ENCODE results near the gene CPSF4.
"Not testable (repeated sequence)": the region's sequence is repeated elsewhere in the genome, so short reads cannot be mapped to it uniquely, and the experiment has no call there.

CPSF4 gene

DNA sequence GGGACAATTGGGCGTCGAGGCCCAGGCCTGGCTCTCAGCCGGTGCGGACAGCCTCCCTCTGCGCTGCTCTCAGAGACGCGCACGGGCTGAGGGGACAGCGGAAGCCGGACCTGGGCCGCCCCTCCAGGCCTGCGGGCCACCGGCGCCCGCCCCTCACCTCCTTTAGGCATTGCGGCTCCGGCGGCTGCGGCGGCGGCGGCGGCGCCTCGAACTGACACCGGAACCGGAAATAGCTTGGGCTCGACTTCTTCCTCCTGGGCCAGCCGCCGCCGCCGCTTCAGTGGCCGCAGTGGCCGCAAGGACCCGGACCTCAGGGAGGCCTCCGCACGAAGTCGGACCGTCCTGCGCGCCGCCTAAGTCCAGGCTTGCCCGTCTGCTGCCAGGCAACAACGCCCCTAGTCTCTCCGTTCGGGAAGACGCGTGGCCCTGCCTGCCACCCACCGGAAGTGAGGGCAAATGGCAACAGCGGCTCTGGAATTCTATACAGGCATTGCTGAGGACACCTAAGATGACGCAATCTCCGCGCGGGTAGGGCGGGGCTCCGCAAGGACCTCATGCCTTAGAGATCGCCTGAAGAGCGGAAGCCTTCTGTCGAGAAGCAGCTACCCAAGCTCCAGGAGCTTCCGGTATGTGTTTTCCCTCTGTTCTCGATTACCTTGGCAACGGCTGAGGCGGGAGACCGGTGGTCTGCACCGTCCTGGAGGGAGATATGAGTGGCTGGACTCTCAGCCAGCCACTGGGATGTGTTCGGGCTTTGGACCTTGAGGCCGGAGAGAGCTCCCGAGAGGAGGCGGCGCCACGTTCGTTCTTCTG lies 30.2 kb upstream of the CPSF4 start, which contains the start of the genes BUD31 and PDAP1:
BUD31 (plus strand) TSS at position 591 of the 813 bp plus-strand sequence. CDS start 2,124 bp downstream, outside the sequence.
PDAP1 (minus strand) TSS at position 219 of the 813 bp plus-strand sequence; CDS start at position 170, 49 bp downstream.
- peak; percentile 93 for DNase-seq (ENCODE audit: low spot score)

DNA sequence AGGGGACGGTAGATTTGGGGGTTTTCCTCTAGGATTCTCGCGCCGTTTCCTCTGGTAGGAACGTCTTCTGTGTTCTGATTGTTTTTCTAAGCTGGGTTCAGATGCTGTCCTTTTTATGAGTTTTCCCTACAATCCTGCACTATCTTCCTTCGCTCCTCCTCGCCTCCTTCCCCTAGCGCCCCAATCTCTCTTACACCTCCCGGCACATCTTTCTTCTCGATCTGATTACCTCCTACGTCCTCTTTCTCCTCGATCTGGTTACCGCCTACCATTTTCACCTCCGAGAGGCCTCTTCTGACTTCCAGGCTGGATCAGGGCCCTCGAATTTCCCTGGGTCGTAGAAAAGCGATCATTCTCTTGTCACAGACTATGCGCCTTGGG lies 29.6 kb upstream of the CPSF4 start:
- no peak for DNase-seq (ENCODE audit: low spot score)

DNA sequence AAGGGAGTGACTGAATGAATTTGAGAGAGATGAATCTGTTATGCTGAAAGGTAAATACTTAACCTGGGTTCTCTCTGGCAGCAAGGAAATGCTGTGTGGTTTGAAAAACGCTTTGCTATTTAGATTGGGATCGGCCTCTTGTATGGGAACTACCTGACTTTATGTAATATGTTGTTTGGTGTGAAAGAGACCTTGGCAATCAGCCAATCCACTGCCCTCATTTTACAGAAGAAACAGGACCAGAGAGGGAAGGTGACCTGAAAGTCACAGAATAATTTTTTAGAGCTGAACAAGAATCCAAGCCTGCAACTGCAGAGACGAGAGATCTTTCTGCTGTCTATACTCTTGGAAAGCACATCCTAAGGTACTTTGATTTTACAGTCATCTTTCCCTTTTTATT lies 28.9 kb upstream of the CPSF4 start:
- DNase-seq (ENCODE audit: low spot score) = no peak

DNA sequence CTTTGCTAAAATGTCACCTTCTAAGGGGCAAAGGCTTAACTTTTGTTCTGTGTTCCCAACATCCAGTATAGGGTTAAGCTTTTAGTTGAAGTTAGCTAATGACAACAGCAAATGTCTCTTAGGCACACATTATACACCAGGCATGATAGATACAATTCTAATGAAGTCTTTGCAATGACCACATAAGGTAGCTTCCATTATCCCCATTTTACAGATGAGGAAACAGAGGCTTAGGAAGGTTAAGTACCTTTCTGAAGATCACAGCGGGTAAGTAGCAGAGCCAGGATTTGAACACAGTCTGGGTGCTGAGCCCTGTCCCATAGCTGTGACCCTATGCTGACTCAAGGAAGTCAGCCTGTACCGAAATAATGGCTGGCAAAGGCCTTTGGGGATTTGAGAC lies 28.1 kb upstream of the CPSF4 start:
- no peak for DNase-seq (ENCODE audit: low spot score)

DNA sequence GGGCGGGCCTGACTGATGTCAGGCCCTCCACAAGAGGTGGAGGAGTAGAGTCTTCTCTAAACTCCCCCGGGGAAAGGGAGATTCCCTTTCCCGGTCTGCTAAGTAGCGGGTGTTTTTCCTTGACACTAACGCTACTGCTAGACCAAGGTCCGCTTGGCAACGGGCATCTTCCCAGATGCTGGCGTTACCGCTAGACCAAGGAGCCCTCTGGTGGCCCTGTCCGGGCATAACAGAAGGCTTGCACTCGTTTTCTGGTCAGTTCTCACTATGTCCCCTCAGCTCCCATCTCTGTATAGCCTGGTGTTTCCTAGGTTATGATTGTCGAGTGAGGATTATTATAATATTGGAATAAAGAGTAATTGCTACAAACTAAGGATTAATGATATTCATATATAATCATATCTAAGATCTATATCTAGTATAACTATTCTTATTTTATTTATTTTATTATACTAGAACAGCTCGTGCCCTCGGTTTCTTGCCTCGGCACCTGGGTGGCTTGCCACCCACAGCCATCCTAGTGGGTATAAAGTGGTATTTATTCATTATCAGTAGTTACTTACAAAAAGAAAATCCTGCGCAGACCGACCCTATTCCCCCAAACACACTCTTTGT lies 23.1 kb upstream of the CPSF4 start:
- DNase-seq (ENCODE audit: low spot score) = not testable (repeated sequence)

DNA sequence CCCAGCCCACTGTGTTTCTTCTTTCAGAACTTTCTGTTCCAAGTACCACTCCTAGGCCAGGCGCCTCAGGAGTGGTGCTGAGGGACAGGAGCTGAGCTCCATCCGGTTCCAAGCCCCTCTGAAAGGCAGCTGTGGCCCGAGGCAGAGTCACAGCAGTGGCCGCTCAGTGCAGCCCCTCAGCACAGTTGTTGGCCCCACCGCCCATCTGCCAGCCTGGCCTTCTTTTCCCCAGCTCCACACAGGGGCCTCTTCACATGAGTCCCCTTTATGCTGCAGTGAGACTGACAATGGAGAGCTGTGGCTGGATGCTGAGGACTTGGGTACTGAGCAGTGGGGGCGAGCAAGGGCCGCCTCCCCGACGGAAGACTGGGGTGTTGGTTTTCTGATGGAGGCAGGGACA lies 20.5 kb upstream of the CPSF4 start:
- DNase-seq (ENCODE audit: low spot score) = no peak

DNA sequence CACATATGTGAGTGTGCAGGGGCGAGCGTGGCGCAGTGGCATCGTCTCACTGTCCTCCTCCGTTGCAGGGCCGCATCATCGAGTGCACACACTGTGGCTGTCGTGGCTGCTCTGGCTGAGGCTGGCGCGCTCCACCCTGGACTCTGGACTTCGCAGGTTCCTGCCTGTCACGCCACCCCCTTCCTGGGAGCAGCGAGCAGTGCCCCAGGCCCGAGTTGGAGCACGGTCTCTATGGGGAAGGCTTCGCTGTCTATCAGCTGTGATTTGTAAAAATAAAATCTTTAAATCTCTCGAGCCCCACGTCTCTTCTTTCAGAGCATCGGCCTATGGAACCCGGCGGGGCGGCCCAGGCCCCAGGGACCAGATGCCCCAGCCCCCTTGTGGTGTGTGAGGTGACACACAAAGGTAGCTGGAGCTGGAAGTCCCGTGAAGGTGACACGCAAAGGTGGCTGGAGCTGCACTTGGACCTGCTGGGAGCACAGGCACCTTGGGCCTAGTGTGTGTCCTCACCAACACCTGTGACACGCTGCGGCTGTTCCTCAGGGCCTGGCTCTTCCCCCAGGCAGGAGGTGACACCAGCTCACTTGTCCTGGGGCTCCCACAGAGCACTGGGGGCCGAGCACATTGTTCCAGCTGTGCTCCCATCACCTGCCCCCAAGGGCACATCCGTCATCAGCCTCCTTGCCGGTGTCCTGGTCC lies 19.3 kb upstream of the CPSF4 start:
- no peak for DNase-seq (ENCODE audit: low spot score)

DNA sequence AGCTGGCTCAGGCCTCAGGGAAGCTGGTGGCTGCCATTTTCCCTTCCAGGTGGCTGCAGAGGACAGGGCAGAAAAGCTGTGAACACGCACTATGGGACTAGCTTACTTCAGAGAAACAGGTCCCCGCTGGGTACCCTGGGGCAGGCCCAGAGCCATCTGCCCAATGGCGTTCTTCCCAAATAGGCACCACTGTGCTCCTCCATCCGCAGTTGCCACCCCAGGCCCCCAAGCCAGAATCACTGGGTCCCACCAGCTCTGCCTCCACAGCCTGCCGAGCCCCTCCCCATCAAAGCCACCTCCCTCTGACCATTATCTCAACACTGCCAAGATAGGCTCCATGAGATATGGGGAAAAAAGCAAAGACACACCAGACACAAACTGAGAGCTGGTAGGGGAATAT lies 18.5 kb upstream of the CPSF4 start:
- DNase-seq (ENCODE audit: low spot score) = no peak

DNA sequence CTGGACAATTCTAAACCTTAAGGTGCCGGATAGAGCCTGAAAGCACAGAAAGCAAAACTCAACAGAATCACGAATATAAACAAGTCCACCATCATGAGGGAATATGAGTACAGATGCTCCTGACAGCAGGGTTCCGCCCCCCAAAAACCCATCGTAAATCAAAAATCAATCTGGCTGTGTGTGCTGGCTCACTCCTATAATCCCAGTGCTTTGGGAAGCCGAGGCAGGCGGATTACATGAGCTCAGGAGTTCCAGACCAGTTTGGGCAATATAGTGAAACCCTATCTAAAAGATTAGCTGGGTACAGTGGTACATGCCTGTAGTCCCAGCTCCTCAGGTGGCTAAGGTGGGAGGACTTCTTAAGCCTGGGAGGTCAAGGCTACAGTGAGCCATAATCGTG lies 17.8 kb upstream of the CPSF4 start:
- no peak for DNase-seq (ENCODE audit: low spot score)

DNA sequence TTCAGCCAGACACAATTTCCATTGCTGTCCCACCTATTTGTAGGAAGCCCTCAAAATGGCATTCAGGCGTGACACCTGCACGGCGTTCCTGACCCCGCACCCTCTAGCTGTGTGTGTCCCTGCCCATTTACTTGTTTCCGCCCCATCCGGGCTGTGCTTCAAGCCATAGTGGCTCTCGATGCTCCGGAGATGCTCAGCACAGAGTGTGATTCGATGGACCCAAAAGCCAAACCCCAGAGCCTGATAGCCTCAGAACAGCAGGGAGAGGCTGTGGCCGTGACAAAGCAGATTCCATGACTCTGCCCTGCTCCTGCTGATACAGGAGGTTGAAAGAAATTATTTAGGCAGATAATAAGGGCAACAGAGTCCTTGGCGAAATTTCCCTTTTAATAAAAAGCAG lies 16.6 kb upstream of the CPSF4 start:
- DNase-seq (ENCODE audit: low spot score) = no peak

DNA sequence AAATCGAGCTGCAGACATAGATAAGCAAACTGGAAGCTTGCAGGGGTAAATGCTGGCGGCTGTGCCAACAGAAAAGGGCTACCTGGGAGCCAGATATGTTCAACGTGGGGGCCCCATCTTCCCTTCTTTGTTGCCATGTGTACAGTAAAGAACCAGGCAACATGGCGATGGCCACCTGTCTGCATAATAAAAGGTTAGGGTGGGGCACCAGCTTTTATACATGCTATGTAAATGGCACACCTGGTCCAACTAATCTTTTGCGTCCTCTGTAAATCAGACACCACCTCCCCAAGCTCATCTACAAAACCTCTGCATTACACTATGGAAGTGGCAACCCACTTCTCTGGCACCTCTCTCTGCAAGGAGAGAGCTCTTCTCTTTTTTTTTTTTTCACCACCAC lies 16.1 kb upstream of the CPSF4 start:
- no peak for DNase-seq (ENCODE audit: low spot score)

DNA sequence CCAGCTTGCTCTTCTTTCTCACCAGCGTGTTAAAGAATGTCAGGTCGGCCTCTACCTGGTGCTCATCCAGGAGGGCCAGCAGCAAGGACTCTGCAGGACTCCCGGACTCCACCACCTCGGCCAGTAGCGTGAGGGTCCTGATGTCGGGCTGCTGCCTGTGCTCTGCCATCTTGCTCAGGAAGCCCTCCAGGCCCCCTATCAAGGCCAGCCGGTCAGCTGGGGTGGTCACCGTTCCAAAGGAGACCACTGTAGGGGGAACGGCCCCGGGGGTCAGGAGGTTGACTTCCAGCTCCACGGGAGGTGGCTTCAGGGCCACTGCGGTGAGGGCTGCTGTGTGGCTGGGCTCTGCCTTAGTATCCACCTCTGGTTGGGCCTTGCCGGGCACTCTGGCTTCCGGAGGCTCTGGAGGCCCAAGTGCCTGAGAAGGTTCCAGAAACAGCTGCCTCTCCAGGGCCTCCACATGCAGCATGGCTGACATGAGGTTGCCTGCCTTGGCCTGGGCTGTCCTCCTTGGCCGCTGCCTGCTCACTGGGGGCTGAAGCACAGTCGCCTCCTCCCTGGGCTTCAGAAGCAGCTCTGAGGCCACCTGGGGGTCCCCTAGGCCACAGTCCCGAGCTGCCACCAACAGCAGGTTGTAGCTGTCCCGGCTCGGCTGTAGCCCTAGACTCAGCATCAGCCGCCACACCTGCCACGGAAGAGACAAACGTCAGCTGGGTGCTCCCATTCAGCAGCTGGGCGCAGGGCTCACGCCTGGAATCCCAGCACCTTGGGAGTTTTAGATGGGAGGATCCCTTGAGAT lies 13.6 kb upstream of the CPSF4 start:
- DNase-seq (ENCODE audit: low spot score) = no peak

DNA sequence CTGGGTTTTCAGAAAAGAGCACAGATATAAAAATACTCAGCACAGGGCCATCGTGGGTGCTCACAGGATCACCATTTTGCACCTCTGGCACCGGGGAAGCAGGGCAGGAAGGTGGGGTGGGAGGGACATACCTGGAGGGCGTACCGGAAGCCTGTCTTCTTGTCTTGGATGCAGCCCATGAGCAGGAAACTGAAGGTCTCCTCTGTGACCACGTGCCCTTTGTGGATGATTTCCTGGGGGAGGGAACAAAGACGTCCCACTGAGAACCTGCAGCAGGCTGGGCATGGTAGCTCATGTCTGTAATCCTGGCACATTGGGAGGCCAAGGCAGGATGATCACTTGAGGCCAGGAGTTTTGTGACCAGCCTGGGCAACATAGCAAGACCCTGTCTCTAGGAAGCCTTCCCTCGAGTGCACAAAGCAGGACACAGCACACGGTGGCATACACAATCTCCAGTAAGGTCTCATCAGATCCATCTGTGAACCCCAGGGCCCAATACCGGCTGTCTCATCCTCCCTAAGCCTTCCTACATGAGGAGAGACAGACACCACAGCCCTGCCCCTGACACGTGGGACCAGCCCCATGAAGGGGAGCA lies 9.7 kb upstream of the CPSF4 start:
- DNase-seq (ENCODE audit: low spot score) = no peak

DNA sequence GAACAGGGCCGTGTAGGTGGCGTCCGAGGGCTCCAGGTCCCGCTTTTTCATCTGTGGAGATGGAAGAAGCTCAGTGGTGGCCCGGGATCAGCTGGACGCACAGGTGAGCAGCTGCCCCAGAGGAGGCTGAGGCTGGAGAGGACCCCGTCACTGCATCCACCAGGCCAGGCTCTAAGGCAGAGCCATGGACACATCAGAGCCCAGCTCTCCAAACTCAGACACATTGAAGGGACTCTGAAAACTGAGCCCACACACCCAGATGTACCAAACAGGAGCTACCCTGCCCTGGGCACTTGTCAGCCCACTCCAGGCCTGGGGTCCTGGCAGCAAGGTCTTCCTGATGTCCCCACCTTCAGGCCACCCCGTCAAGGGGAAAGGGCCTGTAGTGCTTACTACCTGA lies 9.0 kb upstream of the CPSF4 start:
- no peak for DNase-seq (ENCODE audit: low spot score)

DNA sequence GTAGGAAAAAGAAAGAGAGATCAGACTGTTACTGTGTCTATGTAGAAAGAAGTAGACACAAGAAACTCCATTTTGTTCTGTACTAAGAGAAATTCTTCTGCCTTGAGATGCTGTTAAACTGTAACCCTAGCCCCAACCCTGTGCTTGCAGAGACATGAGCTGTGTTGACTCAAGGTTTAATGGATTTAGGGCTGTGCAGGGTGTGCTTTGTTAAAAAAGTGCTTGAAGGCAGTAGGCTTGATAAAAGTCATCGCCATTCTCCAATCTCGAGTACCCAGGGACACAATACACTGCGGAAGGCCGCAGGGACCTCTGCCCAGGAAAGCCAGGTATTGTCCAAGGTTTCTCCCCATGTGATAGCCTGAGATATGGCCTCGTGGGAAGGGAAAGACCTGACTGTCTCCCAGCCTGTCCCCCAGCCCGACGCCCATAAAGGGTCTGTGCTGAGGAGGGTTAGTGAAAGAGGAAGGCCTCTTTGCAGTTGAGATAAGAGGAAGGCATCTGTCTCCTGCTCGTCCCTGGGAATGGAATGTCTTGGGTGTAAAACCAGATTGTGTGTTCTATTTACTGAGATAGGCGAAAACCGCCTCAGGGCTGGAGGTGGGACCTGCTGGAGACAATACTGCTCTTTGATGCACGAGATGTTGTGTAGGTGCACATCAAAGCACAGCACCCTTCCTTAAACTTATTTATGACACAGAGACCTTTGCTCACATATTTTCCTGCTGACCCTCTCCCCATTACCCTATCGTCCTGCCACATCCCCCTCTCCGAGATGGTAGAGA lies 6.8 kb upstream of the CPSF4 start:
- not testable (repeated sequence) for DNase-seq (ENCODE audit: low spot score)

DNA sequence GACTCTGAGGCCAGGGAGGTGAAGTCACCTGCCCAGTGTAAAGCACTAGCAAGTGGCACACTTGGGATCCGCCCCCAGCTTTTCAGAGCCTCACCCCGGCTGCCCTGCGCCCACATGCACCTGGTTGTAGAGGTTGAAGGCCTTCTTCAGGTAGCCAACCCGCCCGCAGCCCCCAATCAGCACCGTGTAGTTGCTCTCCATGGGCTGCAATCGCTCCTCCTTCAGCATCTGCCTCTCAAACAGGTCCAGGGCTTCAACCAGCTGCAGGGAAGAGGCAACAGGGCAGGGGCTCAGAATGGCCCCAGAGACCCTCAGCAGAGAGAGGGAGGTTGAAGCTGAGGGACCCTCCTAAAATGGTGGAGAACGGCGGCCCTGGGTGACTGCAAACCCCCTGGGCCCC lies 5.6 kb upstream of the CPSF4 start:
- no peak for DNase-seq (ENCODE audit: low spot score)

DNA sequence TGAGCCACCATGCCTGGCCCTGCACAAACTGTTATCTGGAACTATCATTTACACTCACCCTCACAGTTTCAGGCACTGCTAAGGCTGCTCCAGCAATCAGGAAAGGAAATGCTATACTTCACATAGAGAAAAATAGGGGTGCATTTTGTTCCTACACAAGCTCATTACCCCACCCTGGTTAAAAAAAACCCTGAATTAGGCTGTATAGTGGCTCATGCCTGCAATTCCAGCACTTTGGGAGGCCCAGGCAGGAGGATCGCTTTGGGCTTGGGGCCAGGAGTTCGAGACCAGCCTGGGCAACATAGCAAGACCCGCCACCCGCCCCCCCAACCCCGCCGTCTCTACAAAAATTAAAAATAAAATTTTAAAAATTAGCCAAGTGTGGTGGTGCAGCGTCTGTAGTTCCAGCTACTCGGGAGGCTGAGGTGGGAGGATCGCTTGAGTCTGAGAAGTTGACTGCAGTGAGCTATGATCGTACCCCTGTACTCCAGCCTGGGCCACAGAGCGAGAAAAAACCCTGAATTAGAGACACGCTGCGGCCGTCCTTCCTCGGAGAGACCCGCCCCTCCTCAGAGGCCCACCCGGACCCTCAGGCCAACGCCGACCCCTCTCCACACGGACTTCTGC lies 684 bp upstream of the CPSF4 start:
- DNase-seq (ENCODE audit: low spot score) = no peak

DNA sequence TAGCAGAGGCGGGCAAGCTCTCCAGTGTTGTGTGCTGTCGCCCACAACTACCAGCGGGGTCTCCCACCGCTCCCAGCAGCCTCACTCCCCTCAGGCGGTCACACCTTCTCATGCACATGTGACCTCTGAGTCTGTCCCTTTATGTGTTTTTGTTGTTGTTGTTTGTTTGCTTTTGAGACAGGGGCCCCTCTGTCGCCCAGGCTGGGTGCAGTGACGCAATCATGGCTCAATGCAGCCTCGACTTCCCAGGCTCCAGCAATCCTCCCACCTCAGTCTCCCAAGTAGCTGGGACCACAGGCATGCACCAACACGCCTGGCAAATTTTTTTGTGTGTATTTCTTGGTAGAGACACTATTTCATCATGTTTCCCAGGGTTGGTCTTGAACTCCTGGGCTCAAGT lies 1.5 kb downstream of the CPSF4 start:
- no peak for DNase-seq (ENCODE audit: low spot score)

DNA sequence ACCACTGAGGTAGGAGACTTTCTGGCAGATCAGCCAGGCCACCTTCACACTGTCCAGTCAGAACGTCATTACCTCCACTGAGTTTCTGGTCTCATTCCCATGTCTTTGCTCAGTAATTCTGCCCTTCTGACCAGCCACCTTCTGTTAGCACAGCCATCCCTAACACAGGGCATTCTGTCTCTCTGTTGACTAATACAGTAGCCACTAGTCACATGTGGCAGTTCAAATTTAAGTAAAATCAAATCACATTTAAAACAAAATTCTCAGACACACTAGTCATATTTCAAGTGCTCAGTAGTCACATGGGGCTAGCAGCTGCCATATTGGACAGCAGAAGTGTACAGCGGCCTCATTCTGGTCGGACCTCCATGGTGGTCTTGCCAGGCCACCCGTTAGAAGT lies 7.4 kb downstream of the CPSF4 start:
- DNase-seq (ENCODE audit: low spot score) = no peak

DNA sequence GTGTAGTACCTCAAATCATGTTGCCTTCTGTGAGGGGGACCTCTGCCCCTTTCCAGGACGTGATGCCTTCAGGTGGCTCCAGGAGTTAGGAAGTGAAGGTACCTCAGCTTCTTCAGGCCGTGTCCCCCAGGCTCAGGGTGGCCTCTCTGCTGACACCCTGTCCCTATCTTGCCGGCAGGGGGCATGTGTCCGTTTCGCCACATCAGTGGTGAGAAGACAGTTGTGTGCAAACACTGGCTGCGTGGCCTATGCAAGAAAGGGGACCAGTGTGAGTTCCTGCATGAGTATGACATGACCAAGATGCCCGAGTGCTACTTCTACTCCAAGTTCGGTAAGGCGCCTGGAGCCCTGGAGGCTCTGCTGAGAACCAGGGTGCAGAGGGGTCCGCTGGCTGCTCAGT lies 9.2 kb downstream of the CPSF4 start:
- DNase-seq (ENCODE audit: low spot score) = no peak

DNA sequence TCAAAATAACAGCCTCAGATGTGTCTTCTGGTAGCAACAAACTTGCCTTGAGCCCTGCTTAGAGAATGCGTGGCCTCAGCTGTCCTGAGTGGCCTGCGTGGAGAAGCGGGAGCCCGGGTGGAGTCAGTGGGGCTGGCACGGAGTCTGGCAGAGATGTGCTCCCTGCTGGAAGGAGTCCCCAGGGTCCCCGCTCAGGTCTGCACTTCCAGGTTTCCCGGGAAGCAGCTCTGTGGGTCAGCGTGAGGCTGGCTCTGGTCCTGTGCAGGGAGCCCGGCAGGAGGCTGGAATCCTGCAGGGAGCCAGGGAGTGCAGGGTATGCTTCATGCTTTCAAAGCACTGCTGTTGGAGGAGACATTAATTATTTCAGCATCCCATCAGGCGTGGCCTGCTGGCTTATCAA lies 10.1 kb downstream of the CPSF4 start:
- DNase-seq (ENCODE audit: low spot score) = no peak
